GM12891 (cell line): ENCODE measurements around the gene BGLAP.

ENCODE experiments used
- POLR2A ChIP-seq: IDR thresholded peaks from 2 replicates; pipeline ENCODE4 v1.6.1; 2011; ENCODE audit warnings: low read depth, low read length, control low read depth
- TAF1 ChIP-seq: IDR thresholded peaks from 2 replicates; pipeline ENCODE4 v1.6.1; 2011; ENCODE audit warnings: low read depth, low read length, control low read depth

DNA sequence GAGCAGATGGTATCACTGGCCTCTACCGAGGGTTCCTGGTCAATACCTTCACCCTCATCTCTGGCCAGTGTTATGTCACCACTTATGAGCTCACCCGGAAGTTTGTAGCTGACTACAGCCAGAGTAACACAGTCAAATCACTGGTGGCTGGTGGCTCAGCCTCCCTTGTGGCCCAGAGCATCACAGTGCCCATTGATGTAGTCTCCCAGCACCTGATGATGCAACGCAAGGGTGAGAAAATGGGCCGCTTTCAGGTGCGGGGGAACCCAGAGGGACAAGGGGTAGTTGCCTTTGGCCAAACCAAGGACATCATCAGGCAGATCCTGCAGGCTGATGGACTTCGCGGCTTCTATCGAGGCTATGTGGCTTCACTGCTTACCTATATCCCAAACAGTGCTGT, 41.9 kb upstream of the BGLAP start:
- TF ChIP-seq TAF1 (no peak), POLR2A (no peak)
